ENCODE results near the gene TMEM94.
"Not testable (repeated sequence)": the region's sequence is repeated elsewhere in the genome, so short reads cannot be mapped to it uniquely, and the experiment has no call there.

The TMEM94 gene

GRCh38 chr17:75456417-75457046, at the start of gene TMEM94:
Gene TMEM94 (plus strand): TSS chr17:75456635. CDS start chr17:75471906, 15,271 bp downstream.
- in situ Hi-C loops (cut with MboI; ENCODE audit: low sequenced_read_pairs): no loop called here

- in situ Hi-C loops (cut with MboI; ENCODE audit: low sequenced_read_pairs): no loop called here
These were observed 48.6 kb upstream of the TMEM94 start for GRCh38 chr17:75407655-75408352.

DNA sequence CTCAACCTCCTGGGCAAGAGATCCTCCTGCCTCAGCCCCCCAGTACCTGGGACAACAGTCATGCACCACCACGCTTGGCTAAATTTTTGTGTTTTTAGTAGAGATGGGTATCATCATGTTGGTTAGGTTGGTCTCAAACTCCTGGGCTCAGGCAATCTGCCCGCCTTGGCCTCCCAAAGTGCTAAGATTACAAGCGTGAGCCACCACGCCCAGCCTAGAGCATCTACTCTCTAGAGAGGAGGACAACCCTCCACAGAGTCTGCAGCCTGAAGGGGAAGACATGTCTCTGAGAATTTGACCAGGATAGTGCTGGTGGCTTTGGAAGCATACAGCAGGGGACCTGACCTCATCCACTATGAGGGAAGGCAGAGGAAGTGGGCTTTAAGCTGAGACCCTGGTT, 46.3 kb upstream of the TMEM94 start:
- in situ Hi-C loops (cut with MboI; ENCODE audit: low sequenced_read_pairs): no loop called here

- in situ Hi-C loops (cut with MboI; ENCODE audit: low sequenced_read_pairs): no loop called here
These were observed 44.9 kb upstream of the TMEM94 start for GRCh38 chr17:75411328-75412067.

DNA sequence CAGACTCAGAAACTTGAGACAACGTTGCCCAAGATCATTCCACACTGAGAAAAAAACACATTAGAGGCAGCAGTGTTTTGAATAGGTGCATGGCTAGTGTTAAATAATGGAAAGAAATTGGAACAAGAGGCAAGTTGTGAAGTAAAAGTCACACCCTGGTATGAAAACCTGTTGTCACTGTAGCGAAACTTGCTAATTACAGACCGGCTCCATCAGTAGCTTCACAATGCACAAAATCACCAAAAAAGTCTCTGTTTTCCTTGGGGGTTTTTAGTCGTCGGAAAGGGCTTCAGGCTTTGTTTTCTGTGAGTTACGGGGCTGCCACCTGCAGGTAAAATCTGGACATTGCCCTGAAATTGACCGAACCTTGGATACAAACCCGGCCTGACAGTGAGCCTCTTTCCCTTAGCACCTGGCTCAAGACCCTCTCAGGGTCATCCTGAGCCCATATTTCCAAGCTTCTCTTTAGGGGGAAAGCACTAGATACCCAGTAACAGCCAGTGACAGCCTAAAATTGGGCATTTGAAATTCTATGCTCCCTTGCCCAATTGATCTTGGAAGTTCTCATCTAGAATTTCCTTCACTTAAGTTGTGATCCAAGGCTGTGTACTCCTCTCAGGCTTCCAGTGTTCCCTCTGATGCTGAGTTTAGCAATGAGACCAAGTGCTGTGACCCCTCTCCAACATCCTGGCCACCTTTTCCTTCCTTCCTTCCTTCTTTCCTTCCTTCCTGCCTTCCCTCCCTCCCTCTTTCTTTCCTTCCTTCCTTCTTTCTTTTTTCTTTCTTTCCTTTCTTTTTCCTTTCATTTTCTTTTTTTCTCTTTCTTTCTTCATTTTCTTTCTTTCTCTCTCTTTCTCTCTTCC, 43.7 kb upstream of the TMEM94 start:
- in situ Hi-C loops (cut with MboI; ENCODE audit: low sequenced_read_pairs): no loop called here

DNA sequence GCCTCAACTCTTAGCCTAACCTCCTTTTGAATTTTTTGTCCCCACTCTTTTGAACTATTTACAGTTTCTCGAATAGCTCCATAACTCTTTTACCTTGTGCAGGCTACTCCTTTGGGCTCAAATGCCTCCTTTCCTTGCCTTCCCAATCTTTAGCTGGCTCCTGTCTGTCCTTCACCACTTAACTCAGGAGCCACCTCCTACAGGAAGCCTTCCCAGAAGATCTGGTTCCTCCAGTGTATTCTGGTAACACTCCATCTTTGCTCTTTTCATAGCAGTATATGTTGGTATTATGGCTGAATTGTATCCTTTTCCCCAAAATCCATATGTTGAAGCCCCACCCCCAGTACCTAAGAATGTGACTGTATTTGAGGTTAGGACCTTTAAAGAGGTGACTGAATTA, 41.9 kb upstream of the TMEM94 start:
- in situ Hi-C loops (cut with MboI; ENCODE audit: low sequenced_read_pairs): no loop called here

DNA sequence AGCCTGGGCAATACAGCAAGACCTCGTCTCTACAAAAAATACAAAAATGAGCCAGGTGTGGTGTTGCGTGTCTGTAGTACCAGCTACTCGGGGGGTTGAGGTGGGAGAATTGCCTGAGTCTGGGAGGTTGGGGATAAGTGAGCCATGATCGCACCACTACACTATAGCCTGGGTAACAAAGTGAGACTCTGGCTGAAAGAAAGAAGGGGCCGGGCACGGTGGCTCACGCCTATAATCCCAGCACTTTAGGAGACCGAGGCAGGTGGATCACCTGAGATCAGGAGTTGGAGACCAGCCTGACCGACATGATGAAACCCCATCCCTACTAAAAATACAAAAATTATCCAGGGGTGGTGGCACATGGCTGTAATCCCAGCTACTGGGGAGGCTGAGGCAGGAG, 40.4 kb upstream of the TMEM94 start:
- in situ Hi-C loops (cut with MboI; ENCODE audit: low sequenced_read_pairs): no loop called here

- in situ Hi-C loops (cut with MboI; ENCODE audit: low sequenced_read_pairs): no loop called here
These were observed 39.3 kb upstream of the TMEM94 start for GRCh38 chr17:75417054-75417580.

DNA sequence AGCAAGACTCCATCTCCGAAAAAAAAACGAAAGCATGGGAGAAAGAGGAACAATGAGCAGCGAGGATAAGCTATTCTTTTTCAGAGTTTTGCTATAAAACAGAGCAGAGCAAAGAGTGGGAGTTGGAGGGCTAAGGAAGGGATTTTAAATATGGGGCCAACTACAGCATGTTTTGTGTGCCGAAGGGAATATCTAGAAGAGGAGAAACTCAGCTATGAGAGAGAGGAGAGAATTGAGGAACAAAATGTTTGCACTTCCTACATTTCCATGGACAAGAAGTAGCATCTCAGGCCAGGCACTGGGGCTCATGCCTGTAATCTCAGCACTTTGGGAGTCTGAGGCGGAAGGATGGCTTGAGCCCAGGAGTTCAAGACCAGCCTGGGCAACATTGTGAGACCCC, 37.9 kb upstream of the TMEM94 start:
- in situ Hi-C loops (cut with MboI; ENCODE audit: low sequenced_read_pairs): no loop called here

DNA sequence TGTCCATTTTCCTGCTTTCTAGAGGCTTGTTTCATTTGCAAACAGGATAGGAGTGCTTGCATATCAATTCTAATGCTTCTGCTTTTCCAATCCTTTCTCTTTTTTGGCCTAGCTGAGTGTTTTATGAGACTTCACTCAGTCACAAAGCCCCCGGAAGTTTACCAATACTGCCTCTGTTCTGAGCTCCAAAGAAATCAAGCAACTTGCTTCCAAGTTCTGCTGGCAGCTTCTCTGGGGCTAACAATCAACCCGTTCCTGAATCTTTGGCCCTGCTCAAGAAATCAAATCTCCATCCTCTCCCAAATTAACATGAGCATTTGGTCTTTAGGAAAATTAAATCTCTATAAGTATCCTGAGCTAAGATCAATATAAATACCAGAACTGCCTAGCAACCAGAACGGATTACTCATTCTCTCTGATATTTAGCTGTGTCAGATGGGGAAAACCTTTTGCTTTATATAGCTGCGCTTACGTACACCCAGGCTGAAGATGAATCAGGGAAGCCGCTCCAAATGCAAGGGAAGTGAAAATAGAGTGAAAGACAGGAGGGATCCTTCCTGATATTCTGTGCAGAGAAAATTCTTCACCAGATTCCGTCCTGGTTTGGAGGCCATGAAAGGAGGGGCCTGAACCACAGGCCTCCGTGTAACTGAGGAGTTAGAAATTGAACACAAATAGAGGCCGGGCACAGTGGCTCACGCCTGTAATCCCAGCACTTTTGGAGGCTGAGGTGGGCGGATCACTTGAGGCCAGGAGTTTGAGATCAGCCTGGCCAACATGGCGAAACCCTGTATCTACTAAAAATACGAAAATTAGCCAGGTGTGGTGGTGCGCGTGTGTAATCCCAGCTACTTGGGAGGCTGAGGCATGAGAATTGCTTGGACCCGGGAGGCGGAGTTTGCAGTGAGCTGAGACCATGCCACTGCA, 27.6 kb upstream of the TMEM94 start:
- in situ Hi-C loops (cut with MboI; ENCODE audit: low sequenced_read_pairs): no loop called here

GRCh38 chr17:75430159-75430974, 26.1 kb upstream of the TMEM94 start:
- in situ Hi-C loops (cut with MboI; ENCODE audit: low sequenced_read_pairs): no loop called here

- in situ Hi-C loops (cut with MboI; ENCODE audit: low sequenced_read_pairs): no loop called here
These were observed 23.1 kb upstream of the TMEM94 start for GRCh38 chr17:75433218-75433783.

GRCh38 chr17:75434433-75434832, 22.0 kb upstream of the TMEM94 start:
- in situ Hi-C loops (cut with MboI; ENCODE audit: low sequenced_read_pairs): not testable (repeated sequence)

DNA sequence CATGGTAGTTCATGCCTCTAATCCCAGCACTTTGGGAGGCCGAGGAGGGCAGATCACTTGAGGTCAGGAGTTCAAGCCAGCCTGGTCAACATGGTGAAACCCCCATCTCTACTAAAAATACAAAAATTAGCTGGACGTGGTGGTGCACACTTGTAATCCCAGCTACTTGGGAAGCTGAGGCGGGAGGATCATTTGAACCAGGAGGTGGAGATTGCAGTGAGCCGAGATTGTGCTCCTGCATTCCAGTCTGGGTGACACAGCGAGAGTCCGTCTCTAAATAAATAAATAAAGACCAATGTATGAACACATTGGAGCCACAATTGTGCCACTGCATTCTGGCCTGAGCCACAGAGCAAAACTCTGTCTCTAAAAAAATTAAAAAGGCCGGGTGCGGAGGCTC, 19.0 kb upstream of the TMEM94 start:
- in situ Hi-C loops (cut with MboI; ENCODE audit: low sequenced_read_pairs): not testable (repeated sequence)

GRCh38 chr17:75439287-75439686, 17.1 kb upstream of the TMEM94 start:
- in situ Hi-C loops (cut with MboI; ENCODE audit: low sequenced_read_pairs): no loop called here

DNA sequence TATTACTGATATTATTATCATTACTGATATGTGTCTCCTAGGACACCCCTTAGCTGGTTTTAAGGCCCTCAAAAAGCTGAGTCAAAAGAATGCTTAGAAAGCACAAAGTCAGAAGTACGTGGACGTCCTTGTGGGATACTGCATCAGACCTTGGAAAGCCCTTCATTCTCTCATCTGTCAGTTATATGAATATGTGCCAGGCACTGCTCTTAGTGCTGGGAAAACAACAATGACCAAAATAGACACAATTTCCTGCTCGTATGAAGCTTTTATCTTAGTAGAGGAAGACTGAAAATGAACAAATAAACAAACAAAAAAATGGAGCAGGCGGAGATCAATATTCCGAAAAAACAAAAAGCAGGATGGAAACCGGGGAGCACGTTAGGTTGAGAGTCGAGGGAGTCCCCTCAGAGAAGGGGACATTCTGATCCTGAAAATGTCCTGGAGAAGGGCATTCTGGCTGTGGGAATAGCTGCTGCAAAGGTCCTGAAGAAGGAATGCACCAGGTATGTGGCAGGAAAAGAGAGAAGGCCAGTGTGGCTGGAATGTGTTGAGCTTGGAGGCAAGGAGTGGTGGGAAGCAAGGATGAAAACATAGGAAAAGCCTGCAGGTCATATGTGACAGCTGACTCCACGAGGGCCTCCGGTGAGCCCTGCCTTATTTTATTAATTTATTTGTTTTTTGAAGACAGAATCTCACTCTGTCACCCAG, 15.5 kb upstream of the TMEM94 start:
- in situ Hi-C loops (cut with MboI; ENCODE audit: low sequenced_read_pairs): no loop called here

DNA sequence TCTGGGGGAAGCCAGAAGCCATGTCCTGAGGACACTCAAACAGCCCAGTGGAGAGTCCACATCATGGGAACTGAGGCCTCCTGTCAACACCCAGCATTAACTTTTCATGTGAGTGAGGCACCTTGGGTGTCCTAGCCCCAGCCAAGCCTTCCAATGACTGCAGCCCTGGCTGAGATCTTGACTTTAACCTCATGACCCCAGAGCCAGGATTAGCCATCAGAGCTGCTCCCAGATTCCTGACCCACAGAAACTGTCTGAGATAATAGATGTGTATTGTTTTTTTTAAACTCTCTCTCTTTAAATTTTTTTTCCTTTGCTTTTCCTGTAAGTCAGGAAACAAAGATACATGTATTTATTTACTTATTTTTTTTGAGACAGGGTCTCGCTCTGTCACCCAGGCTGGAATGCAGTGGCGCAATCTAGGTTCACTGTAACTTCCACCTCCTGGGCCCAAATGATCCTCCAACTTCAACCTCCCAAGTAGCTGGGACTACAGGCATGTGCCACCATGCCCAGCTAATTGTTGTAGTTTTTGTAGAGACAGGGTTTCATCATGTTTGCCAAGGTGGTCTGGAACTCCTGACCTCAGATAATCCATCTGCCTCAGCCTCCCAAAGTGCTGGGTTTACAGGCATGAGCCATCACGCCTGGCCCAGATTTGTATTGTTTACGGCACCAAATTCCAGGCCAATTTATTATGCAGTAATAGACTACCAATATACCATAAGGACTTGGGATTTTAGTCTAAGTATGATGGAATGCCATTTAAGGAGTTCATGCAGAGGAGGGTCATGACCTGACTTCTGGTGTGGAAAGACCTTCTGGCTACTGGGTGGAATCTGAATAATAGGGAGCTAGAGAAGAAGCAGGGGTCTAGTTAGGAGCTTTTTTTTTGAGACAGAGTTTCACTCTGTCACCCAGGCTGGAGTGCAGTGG, 14.0 kb upstream of the TMEM94 start:
- in situ Hi-C loops (cut with MboI; ENCODE audit: low sequenced_read_pairs): no loop called here
